ENCODE data around the gene CREB3L2.
"Not testable (repeated sequence)": the region's sequence is repeated elsewhere in the genome, so short reads cannot be mapped to it uniquely, and the experiment has no call there.

The CREB3L2 gene

GRCh38 chr7:138001529-138002095, at the start of gene CREB3L2:
TSS of gene CREB3L2 (minus strand) at chr7:138002086. CDS start at chr7:138001705, 381 bp downstream.
- no peak for DNase-seq (ENCODE audit: low read depth)
- peak within 1 kb of the TSS; percentile 90 for H3K4me3 ChIP-seq (ENCODE audit: low read depth, low read length)
- TF ChIP-seq CTCF (IDR thresholded peaks at IDR 0.05; ENCODE audit: low read depth, low read length, missing control alignments), result no peak

- TF ChIP-seq CTCF (IDR thresholded peaks at IDR 0.05; ENCODE audit: low read depth, low read length, missing control alignments), result no peak
- no peak for DNase-seq (ENCODE audit: low read depth)
- no peak overlapping the region for H3K4me3 ChIP-seq (ENCODE audit: low read depth, low read length)
These were observed 47.7 kb upstream of the CREB3L2 start for GRCh38 chr7:138049505-138050116.

- H3K4me3 ChIP-seq (ENCODE audit: low read depth, low read length), result no peak overlapping the region
- no peak for TF ChIP-seq CTCF (IDR thresholded peaks at IDR 0.05; ENCODE audit: low read depth, low read length, missing control alignments)
- DNase-seq (ENCODE audit: low read depth), result no peak
These were observed 46.0 kb upstream of the CREB3L2 start for GRCh38 chr7:138047907-138048306.

GRCh38 chr7:138044897-138045296, 43.0 kb upstream of the CREB3L2 start:
- H3K4me3 ChIP-seq (ENCODE audit: low read depth, low read length), result no peak overlapping the region
- no peak for TF ChIP-seq CTCF (IDR thresholded peaks at IDR 0.05; ENCODE audit: low read depth, low read length, missing control alignments)
- DNase-seq (ENCODE audit: low read depth), result no peak

DNA sequence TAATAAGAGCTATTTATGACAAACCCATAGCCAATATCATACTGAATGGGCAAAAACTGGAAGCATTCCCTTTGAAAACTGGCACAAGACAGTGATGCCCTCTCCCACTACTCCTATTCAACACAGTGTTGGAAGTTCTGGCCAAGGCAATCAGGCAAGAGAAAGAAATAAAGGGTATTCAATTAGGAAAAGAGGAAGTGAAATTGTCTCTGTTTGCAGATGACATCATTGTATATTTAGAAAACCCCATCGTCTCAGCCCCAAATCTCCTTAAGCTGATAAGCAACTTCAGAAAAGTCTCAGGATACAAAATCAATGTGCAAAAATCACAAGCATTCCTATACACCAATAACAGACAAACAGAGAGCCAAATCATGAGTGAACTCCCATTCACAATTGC, 38.2 kb upstream of the CREB3L2 start:
- not testable (repeated sequence) for H3K4me3 ChIP-seq (ENCODE audit: low read depth, low read length); DNase-seq (ENCODE audit: low read depth)

DNA sequence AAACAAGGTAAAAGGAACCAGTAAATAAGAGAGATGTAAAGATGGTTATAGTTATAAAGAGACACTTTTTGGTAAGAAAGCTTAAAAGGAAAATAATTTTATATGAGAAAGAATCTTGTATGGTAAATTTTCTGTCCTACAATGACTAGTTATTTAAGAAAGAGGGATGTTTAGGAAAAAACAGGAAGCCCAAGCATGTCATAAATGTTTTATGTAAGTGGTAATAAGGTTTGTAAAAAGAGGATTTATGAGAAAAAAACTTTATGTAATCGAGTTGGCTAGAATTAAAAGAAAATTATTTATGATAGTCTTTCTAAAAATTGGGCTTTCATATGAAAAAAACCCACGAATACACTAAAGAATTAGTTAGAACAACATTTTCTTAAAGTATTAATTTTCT, 34.2 kb upstream of the CREB3L2 start:
- H3K4me3 ChIP-seq (ENCODE audit: low read depth, low read length), result no peak overlapping the region
- no peak for DNase-seq (ENCODE audit: low read depth)
- TF ChIP-seq CTCF (IDR thresholded peaks at IDR 0.05; ENCODE audit: low read depth, low read length, missing control alignments), result no peak

GRCh38 chr7:138033241-138033640, 31.4 kb upstream of the CREB3L2 start:
- no peak for DNase-seq (ENCODE audit: low read depth)
- H3K4me3 ChIP-seq (ENCODE audit: low read depth, low read length), result no peak overlapping the region
- TF ChIP-seq CTCF (IDR thresholded peaks at IDR 0.05; ENCODE audit: low read depth, low read length, missing control alignments), result no peak

Measured in GM12864 (cell line).